ENCODE data around the gene HPF1. TPM values are rescaled to one million over a fixed set of nuclear protein-coding genes. Genes with fewer than 3 reads are reported as not detected.
"Not testable (repeated sequence)": the region's sequence is repeated elsewhere in the genome, so short reads cannot be mapped to it uniquely, and the experiment has no call there.

HPF1 gene
- total RNA-seq, 1 donor from 2014 or later: 21.2 TPM

GRCh38 chr4:169756971-169757574 lies 671 bp downstream of the HPF1 start:
- no peak for DNase-seq
- H3K9me3 ChIP-seq: no peaks in the 10 kb centered on the region
- intact Hi-C loops (cut with DNase I): no loop called here

GRCh38 chr4:169745291-169745690 lies 12.5 kb downstream of the HPF1 start:
- no peaks in the 10 kb centered on the region for H3K9me3 ChIP-seq
- peaks cover 37% of the 10 kb centered on the region for H3K36me3 ChIP-seq
- no peak overlapping the region for H3K27ac ChIP-seq
- no peaks in the 10 kb centered on the region for H3K4me1 ChIP-seq
- ATAC-seq (no peak), DNase-seq (no peak)
- intact Hi-C loops (cut with DNase I): no loop called here
- no peaks in the 10 kb centered on the region for H3K27me3 ChIP-seq (ENCODE audit: low read depth)
- no peak for TF ChIP-seq CTCF (IDR thresholded peaks at IDR 0.05)
- H3K4me3 ChIP-seq: no peak overlapping the region

More at GRCh38 chr4:169756971-169757574, 671 bp downstream of the HPF1 start:
- H3K4me1 ChIP-seq: peaks cover 13% of the 10 kb centered on the region
- peak overlapping the region; percentile 97 for H3K4me3 ChIP-seq
- H3K27me3 ChIP-seq (ENCODE audit: low read depth): no peaks in the 10 kb centered on the region
- ATAC-seq: peak; percentile 14 to 35
- peak overlapping the region; percentile 79 for H3K27ac ChIP-seq
- H3K36me3 ChIP-seq: peaks cover 14% of the 10 kb centered on the region
- no peak for TF ChIP-seq CTCF (IDR thresholded peaks at IDR 0.05)

GRCh38 chr4:169744601-169745000 lies 13.1 kb downstream of the HPF1 start:
- no peaks in the 10 kb centered on the region for H3K27me3 ChIP-seq (ENCODE audit: low read depth)
- no peak overlapping the region for H3K4me3 ChIP-seq
- no peaks in the 10 kb centered on the region for H3K9me3 ChIP-seq
- H3K4me1 ChIP-seq: no peaks in the 10 kb centered on the region
- no peak for DNase-seq
- intact Hi-C loops (cut with DNase I): no loop called here
- no peak overlapping the region for H3K27ac ChIP-seq
- ATAC-seq: no peak
- TF ChIP-seq CTCF (IDR thresholded peaks at IDR 0.05): no peak
- H3K36me3 ChIP-seq: peaks cover 37% of the 10 kb centered on the region

DNA sequence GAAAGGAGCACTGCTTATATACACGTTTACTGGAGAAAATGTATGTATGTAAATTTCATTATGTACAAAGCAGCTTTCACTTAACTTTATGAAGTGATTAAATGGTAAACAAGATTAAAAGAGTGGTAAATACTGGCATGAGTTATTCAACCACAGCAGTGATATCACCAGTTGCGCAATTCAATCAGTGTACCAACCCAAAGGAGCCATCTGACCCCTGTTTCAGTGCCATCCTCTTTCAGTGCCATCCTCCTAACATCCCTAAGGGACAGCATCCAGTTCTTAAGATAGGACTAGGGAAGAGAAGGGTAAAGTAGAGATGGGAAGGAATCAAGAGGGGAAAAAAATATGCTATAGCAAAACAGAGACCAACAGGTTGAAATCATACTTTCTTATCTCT lies 16.2 kb downstream of the HPF1 start:
- Histone ChIP-seq H3K27me3 (ENCODE audit: low read depth) (no peaks in the 10 kb centered on the region), H3K9me3 (no peaks in the 10 kb centered on the region), H3K27ac (no peak overlapping the region), H3K36me3 (peaks cover 32% of the 10 kb centered on the region), H3K4me3 (no peak overlapping the region), H3K4me1 (no peaks in the 10 kb centered on the region)
- no peak for ATAC-seq
- DNase-seq: no peak
- intact Hi-C loops (cut with DNase I): no loop called here
- no peak for TF ChIP-seq CTCF (IDR thresholded peaks at IDR 0.05)

- H3K27me3 ChIP-seq (ENCODE audit: low read depth); ATAC-seq: not testable (repeated sequence)
Observed at GRCh38 chr4:169738604-169739003, 19.1 kb downstream of the HPF1 start.

DNA sequence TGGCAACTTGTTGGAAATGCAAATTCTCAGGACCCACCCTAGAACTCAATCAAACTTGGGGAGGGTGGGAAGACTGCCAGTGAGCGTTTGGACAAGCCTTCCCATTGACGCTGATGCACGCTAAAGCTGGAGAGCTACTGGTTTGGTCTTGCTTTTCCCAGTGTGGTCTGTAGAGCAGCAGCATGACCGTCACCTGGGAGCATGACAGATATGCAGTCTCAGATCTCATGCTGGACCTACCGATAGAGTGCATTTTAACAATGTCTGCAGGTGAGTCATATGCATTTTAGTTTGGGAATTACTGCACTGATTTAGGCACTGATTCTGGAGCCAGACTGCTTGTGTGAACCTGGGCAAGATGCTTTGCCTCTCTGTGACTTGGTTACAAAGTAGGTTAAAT lies 27.2 kb downstream of the HPF1 start:
- Histone ChIP-seq H3K27me3 (ENCODE audit: low read depth) (no peaks in the 10 kb centered on the region), H3K4me3 (no peak overlapping the region), H3K27ac (no peak overlapping the region), H3K36me3 (peaks cover 49% of the 10 kb centered on the region), H3K9me3 (no peaks in the 10 kb centered on the region), H3K4me1 (no peaks in the 10 kb centered on the region)
- no peak for ATAC-seq
- DNase-seq: no peak
- TF ChIP-seq CTCF (IDR thresholded peaks at IDR 0.05): no peak
- intact Hi-C loops (cut with DNase I): no loop called here

More at GRCh38 chr4:169738604-169739003, 19.1 kb downstream of the HPF1 start:
- H3K4me1 ChIP-seq; H3K9me3 ChIP-seq; H3K4me3 ChIP-seq; intact Hi-C loops (cut with DNase I); H3K27ac ChIP-seq; DNase-seq: not testable (repeated sequence)
- peaks cover 44% of the 10 kb centered on the region for H3K36me3 ChIP-seq

Data from lower lobe of right lung (tissue), 2 donors.